Measurements from ENCODE around the gene MAX. TPM values are rescaled to one million over a fixed set of nuclear protein-coding genes. Genes with fewer than 3 reads are reported as not detected.
A peak's percentile ranks its signal among the peaks of the same experiment; 100 is the strongest.
"Not testable (repeated sequence)": the region's sequence is repeated elsewhere in the genome, so short reads cannot be mapped to it uniquely, and the experiment has no call there.

The MAX gene
- total RNA-seq, 2 experiments from 2014 or later: 132 to 134 TPM

DNA sequence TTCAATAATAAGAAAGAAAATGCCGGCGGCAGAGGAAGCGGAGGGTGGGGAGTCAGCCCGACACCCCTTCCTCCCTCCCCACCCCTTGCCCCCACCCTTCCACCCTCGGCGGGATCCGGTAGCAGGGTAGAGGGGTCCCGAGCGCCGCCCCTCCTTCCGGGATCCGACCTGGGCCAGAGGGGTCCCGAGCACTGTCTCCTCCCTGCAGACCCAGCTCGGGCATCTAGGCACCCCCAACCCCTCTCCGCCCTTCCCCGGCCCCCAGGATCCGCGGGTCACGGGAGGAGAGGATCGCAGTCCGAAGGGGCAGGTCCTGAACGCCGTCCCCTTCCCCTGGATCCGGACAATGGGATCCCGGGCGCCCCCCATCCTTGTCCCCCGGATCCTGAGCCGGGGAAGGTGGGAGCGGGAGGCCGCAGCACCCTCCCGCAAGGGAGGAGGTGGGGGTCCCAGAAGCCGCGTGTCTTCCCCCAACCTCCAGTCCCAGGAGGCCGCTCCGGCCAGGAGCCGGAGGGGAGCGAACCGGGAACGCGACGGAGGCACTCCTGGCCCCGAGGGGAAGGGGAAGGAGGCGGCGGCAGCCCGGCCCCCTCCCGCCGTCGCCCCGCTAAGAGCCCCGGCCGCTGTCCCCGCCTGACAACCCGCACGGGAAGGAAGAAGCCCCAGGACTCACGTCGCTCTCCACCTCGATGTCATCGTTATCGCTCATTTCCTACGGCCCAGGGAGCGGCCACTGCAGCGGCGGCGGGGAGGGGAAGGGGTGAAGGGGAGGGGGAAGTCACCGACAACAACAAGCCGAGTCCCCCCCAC lies 481 bp downstream of the MAX start:
- H3K27me3 Mint-ChIP-seq (ENCODE audit: low read depth): peaks cover 11% of the 10 kb centered on the region
- H3K4me3 Mint-ChIP-seq: peak overlapping the region; percentile 95
- H3K4me1 Mint-ChIP-seq (ENCODE audit: low read depth): peaks cover 46% of the 10 kb centered on the region
- no peaks in the 10 kb centered on the region for H3K9me3 Mint-ChIP-seq (ENCODE audit: insufficient read depth)
- ATAC-seq (peak; percentile 62), DNase-seq (peak; percentile 60)
- POLR2A ChIA-PET: interaction anchor here (0.6 to 1.1 kb wide), 4 partner anchors 8 to 1389 kb away, joined by 3 to 4 read pairs (median 3); no protein-coding TSS in a partner anchor
- H3K27ac Mint-ChIP-seq: peak overlapping the region; percentile 95
- CTCF ChIA-PET: interaction anchor here (1.0 to 1.9 kb wide), 2 partner anchors 11 to 115 kb away, joined by 3 to 8 read pairs; partner anchors contain the start of gene FNTB
- peaks cover 31% of the 10 kb centered on the region for H3K36me3 Mint-ChIP-seq (ENCODE audit: low read depth)

DNA sequence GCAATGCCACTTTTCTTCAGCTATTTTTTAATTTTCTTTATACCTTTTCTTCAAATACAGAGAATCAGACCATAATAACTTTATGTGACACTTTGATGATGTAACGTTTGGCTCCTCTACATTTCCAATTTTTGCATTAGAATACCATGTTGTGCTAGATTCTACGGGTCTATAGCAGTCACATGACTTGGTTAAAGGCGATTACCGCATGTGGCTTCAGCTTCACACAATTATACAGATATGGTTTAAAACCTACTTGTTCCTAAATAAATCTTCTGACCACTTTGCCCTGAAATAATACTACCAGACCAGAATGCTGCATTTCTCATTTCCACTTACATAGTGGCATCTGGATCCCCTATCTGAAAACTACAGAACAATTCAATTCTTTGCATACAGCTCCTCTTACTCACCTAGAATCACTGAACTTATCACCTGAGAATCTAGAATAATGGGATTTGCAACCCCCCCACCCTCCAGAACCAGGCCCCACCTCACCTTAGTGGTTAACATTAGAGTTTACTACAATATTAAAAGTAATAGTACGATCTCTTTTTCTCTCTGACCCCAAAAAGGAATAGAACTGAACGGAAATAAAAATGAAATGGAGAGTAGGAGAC lies 1.3 kb downstream of the MAX start:
- ChIA-PET POLR2A (no interaction called here), CTCF (no interaction called here)
- DNase-seq (peak; percentile 53), ATAC-seq (no peak)
- H3K27ac Mint-ChIP-seq: peak overlapping the region; percentile 85
- H3K27me3 Mint-ChIP-seq (ENCODE audit: low read depth): peaks cover 7% of the 10 kb centered on the region
- peaks cover 39% of the 10 kb centered on the region for H3K36me3 Mint-ChIP-seq (ENCODE audit: low read depth)
- H3K4me3 Mint-ChIP-seq: peak overlapping the region; percentile 95
- H3K9me3 Mint-ChIP-seq (ENCODE audit: insufficient read depth): no peaks in the 10 kb centered on the region
- peaks cover 49% of the 10 kb centered on the region for H3K4me1 Mint-ChIP-seq (ENCODE audit: low read depth)

DNA sequence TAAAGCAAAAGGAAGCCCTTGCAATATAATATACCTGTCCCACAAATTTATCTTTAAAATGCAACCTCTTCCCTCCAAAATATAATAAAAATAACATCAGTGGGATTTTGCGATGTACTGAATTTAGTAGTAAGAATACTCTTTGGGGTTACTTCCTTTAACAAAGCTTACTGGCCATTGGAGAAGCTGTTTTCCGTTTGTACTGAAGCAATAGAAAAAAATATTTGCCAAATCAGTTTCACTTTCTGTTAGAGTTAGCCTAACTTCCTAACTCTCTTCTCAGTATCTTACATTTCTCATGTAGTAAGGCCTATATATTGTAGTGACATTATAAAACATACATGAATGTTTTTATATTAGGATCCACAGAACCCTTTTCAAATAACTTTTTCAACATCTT lies 3.7 kb downstream of the MAX start:
- H3K4me1 Mint-ChIP-seq (ENCODE audit: low read depth): peaks cover 72% of the 10 kb centered on the region
- ChIA-PET CTCF (interaction anchor here (1.0 to 1.9 kb wide), 4 partner anchors 19 to 313 kb away, joined by 3 to 5 read pairs (median 4); partner anchors contain the start of gene FNTB), POLR2A (interaction anchor here (0.9 kb wide), 1 partner anchor 111 kb away, joined by 3 read pairs; no protein-coding TSS in a partner anchor)
- peak overlapping the region; percentile 78 for H3K4me3 Mint-ChIP-seq
- ATAC-seq: peak; percentile 7
- H3K36me3 Mint-ChIP-seq (ENCODE audit: low read depth): peaks cover 62% of the 10 kb centered on the region
- no peaks in the 10 kb centered on the region for H3K27me3 Mint-ChIP-seq (ENCODE audit: low read depth)
- no peaks in the 10 kb centered on the region for H3K9me3 Mint-ChIP-seq (ENCODE audit: insufficient read depth)
- peak overlapping the region; percentile 84 for H3K27ac Mint-ChIP-seq
- no peak for DNase-seq

DNA sequence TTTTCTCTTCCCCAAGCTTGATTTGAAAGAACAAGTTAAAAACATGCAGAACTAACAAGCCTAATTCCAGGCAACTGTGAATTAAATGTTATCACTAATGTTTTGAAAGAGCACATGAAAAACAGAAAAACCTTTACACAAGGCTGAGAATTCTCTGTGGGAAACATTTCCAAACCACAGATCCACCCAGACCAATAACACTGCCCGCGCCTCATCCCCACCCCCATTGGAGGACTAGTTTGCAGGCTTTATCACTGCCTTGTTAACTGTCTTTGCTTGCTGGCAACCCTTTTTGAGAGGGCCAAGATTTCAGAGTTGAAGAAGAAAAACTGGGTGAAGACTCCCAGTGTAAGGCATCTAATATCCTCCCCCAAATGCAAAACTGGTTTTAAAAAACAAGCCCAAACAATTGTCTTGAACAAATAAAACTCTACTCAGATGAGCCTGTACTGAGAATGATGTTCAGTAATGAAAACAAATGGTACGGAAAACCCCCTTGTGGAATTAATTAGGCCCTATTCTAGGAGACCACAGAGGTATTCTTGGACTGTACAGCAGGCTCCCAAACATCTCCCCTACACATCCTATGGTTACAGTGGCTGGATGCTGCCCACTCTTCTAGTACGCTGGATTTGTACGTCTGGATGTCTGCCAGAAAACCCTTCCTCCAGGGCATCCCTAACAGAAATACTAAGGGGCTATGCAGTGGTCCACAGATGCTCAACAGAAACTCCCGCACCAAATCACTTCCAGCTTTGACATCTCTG lies 5.8 kb downstream of the MAX start:
- Mint-ChIP-seq H3K36me3 (ENCODE audit: low read depth) (peaks cover 76% of the 10 kb centered on the region), H3K4me3 (peak overlapping the region; percentile 13), H3K4me1 (ENCODE audit: low read depth) (peaks cover 66% of the 10 kb centered on the region), H3K27me3 (ENCODE audit: low read depth) (no peaks in the 10 kb centered on the region), H3K9me3 (ENCODE audit: insufficient read depth) (no peaks in the 10 kb centered on the region), H3K27ac (peak overlapping the region; percentile 71)
- no peak for ATAC-seq
- no peak for DNase-seq
- ChIA-PET POLR2A (interaction anchor here (0.5 kb wide), 1 partner anchor 741 kb away, joined by 3 read pairs; no protein-coding TSS in a partner anchor), CTCF (interaction anchor here (1.4 kb wide), 1 partner anchor 42 kb away, joined by 3 read pairs; no protein-coding TSS in a partner anchor)

DNA sequence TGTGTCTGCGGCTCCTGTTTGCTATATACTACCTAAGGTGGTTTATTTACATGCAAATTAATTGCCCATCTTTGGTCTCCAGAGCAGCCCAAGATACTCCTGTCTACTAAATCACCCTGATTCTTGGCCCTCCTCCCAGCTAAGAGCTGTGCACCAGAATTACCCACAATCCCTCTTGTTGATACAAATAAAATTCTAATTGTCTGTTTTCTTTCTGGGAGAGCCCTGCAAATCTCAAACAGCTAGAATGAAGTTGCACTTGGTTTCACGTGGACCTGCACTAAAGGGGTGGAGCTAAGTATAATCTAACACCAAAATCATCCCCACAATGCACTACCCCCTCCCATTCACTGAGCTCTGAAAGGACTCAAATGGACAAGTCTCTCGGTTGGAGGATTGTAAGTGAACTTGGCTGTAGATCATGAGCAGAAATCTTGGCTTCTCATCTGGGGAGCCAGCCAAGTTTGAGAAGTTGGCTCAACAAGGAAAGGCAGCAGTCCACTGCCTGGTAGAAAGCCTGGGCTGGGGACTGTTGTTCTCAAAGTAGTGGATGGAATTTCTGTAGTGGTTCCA lies 6.6 kb downstream of the MAX start:
- ChIA-PET CTCF (interaction anchor here (1.4 kb wide), 1 partner anchor 41 kb away, joined by 3 read pairs; no protein-coding TSS in a partner anchor), POLR2A (interaction anchor here (0.5 kb wide), 1 partner anchor 742 kb away, joined by 3 read pairs; no protein-coding TSS in a partner anchor)
- Mint-ChIP-seq H3K4me3 (no peak overlapping the region), H3K27me3 (ENCODE audit: low read depth) (no peaks in the 10 kb centered on the region), H3K4me1 (ENCODE audit: low read depth) (peaks cover 64% of the 10 kb centered on the region), H3K9me3 (ENCODE audit: insufficient read depth) (no peaks in the 10 kb centered on the region), H3K36me3 (ENCODE audit: low read depth) (peaks cover 77% of the 10 kb centered on the region), H3K27ac (peak overlapping the region; percentile 71)
- DNase-seq (no peak), ATAC-seq (no peak)

DNA sequence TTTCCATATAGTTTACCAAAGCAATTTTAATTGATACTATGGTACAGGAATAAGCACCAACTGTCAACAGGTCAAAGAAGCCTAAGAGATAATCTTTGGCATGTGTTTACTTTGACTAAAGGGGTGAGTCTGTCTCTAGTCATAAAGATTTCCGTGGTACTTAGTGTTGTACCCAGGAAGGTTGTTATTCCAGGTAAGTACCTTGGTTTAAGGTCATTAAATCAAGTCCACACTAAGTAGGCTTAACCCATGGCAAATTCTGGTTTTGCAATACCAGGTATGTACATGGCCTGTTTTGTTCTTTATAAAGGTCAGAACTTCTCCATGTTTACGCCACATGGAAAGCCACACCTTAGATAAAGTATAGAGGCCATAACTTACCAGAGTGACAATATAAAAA lies 10.0 kb downstream of the MAX start:
- no peak overlapping the region for H3K27ac Mint-ChIP-seq
- peaks cover 87% of the 10 kb centered on the region for H3K36me3 Mint-ChIP-seq (ENCODE audit: low read depth)
- CTCF ChIA-PET: no interaction called here

DNA sequence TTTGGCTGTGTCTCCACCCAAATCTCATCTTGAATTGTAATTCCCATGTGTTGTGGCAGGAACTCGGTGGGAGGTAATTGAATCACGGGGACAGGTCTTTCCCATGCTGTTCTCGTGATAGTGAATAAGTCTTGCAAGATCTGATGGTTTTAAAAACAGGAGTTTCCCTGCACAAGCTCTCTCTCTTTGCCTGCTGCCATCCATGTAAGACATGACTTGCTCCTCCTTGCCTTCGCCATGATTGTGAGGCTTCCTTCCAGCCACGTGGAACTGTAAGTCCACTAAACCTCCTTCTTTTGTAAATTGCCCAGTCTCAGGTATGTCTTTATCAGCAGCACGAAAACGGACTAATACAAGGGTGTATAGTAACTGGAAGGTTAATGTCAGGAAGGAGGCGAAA lies 14.5 kb downstream of the MAX start:
- H3K27ac Mint-ChIP-seq; H3K4me1 Mint-ChIP-seq (ENCODE audit: low read depth); H3K27me3 Mint-ChIP-seq (ENCODE audit: low read depth); POLR2A ChIA-PET; H3K4me3 Mint-ChIP-seq; CTCF ChIA-PET; ATAC-seq; DNase-seq: not testable (repeated sequence)
- Mint-ChIP-seq H3K9me3 (ENCODE audit: insufficient read depth) (peaks cover 17% of the 10 kb centered on the region), H3K36me3 (ENCODE audit: low read depth) (peaks cover 84% of the 10 kb centered on the region)

More for the DNA sequence above, 10.0 kb downstream of the MAX start:
- H3K27me3 Mint-ChIP-seq (ENCODE audit: low read depth): no peaks in the 10 kb centered on the region
- DNase-seq: no peak
- H3K4me3 Mint-ChIP-seq: no peak overlapping the region
- H3K9me3 Mint-ChIP-seq (ENCODE audit: insufficient read depth): peaks cover 10% of the 10 kb centered on the region
- no peak for ATAC-seq
- POLR2A ChIA-PET: interaction anchor here (0.6 to 1.3 kb wide), 3 partner anchors 10 to 116 kb away, joined by 3 to 4 read pairs (median 3); partner anchors contain the start of gene MAX
- H3K4me1 Mint-ChIP-seq (ENCODE audit: low read depth): peaks cover 40% of the 10 kb centered on the region

DNA sequence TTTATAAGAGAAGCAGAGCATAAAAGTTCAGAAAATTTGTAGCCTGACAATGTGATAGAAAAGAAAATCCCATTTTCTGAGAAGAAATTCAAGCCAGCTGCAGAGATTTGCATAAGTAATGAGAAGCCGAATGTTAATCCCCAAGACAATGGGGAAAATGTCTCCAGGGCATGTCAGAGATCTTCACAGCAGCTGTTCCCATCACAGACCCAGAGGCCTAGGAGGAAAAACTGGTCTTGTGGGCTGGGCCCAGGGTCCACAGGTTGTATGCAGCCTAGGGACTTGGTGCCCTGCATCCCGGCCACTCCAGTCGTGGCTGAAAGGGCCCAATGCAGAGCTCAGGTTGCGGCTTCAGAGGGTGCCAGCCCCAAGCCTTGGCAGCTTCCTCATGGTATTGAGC lies 15.6 kb downstream of the MAX start:
- H3K27ac Mint-ChIP-seq; ATAC-seq; DNase-seq; POLR2A ChIA-PET; H3K27me3 Mint-ChIP-seq (ENCODE audit: low read depth); H3K4me3 Mint-ChIP-seq: not testable (repeated sequence)
- CTCF ChIA-PET: interaction anchor here (0.8 kb wide), 1 partner anchor 100 kb away, joined by 3 read pairs; the partner anchor contains the start of gene FNTB
- Mint-ChIP-seq H3K9me3 (ENCODE audit: insufficient read depth) (peaks cover 17% of the 10 kb centered on the region), H3K36me3 (ENCODE audit: low read depth) (peaks cover 86% of the 10 kb centered on the region), H3K4me1 (ENCODE audit: low read depth) (peaks cover 16% of the 10 kb centered on the region)

DNA sequence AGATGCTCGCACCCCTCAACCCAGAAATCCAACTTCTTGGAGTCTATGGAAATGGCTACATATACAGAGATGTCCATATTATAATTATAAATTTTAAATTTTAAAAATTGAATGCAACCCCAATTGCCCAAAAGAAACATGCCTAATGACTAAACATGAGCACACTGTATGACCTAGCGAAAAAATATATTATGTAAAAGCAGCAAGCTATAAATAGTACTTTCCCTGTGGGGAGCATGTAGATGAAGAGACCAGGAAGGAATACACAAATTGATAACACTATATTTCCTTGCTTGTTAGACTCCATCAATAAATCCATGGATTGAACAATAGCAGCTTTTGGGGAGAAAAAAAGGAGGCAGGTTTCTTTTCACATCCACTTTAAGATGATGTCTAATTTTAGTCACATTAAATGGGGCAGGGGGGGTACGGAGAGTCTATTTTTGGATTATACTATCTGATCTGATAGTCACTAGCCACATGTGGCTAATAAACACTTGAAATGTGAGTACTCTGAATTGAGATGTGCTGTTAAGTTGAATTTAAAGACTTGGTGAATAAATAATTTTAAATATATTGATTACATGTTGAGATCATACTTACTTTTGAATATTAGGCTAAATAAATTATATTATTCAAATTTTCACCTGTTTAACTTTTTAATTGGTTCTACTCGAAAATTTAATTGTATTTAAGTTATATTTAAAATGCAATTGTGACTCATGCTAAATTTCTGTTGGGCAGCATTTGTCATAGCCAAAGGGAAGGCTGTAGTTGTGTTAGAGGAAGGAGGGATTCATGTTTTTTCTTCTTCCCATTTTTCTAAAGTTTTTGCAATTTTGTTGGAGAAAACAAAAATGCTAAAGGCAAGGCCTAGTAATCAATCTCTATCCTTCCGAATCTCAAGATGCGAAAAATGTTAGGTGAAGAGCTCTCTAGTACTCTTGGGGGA lies 17.5 kb downstream of the MAX start:
- Mint-ChIP-seq H3K4me1 (ENCODE audit: low read depth) (peaks cover 28% of the 10 kb centered on the region), H3K4me3 (no peak overlapping the region), H3K36me3 (ENCODE audit: low read depth) (peaks cover 92% of the 10 kb centered on the region), H3K9me3 (ENCODE audit: insufficient read depth) (peaks cover 17% of the 10 kb centered on the region), H3K27ac (no peak overlapping the region), H3K27me3 (ENCODE audit: low read depth) (no peaks in the 10 kb centered on the region)
- ChIA-PET POLR2A (no interaction called here), CTCF (no interaction called here)
- ATAC-seq: no peak
- no peak for DNase-seq

DNA sequence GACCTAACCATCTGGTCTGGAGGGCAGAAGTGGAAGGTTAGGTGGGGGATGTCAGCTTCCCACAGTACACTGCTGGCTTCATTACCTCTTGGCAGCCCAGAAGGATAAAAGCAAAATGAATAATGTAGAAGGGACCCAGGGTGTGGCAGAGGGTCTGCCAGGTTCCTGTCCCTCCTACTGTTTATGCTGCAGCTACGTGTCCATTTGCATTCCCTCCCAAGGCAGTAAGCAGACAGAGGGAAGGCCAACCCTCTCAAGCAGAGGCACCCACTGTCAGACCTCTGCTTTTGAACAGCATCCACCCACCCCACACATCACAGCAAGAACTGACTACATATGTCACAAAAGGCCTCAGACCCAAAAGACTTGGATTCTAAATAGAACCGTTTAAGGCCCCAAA lies 19.4 kb downstream of the MAX start:
- H3K4me3 Mint-ChIP-seq: no peak overlapping the region
- no peak for ATAC-seq
- POLR2A ChIA-PET: no interaction called here

More for the DNA sequence above, 19.4 kb downstream of the MAX start:
- Mint-ChIP-seq H3K27ac (no peak overlapping the region), H3K4me1 (ENCODE audit: low read depth) (peaks cover 38% of the 10 kb centered on the region), H3K36me3 (ENCODE audit: low read depth) (peaks cover 85% of the 10 kb centered on the region), H3K9me3 (ENCODE audit: insufficient read depth) (peaks cover 12% of the 10 kb centered on the region), H3K27me3 (ENCODE audit: low read depth) (no peaks in the 10 kb centered on the region)
- DNase-seq: no peak
- CTCF ChIA-PET: interaction anchor here (0.7 kb wide), 1 partner anchor 183 kb away, joined by 3 read pairs; no protein-coding TSS in a partner anchor
